GM21360 (cell line): Measurements from ENCODE around the gene KIFAP3.
"Not testable (repeated sequence)": the region's sequence is repeated elsewhere in the genome, so short reads cannot be mapped to it uniquely, and the experiment has no call there.

Source experiments
- ATAC-seq: cut with Tn5 transposase; IDR thresholded peaks from one replicate; pipeline ENCODE4 v1.9.1; 2021; ENCODE audit warnings: mild to moderate bottlenecking, moderate library complexity; ENCODE audit not compliant: unreplicated experiment

KIFAP3 gene

GRCh38 chr1:170064821-170065220, 9.7 kb downstream of the KIFAP3 start:
- no peak for ATAC-seq

GRCh38 chr1:170063109-170063826, 11.2 kb downstream of the KIFAP3 start:
- ATAC-seq: no peak

- not testable (repeated sequence) for ATAC-seq
Observed at GRCh38 chr1:170061676-170062075, 12.8 kb downstream of the KIFAP3 start.

- not testable (repeated sequence) for ATAC-seq
Observed at GRCh38 chr1:170060015-170060520, 14.4 kb downstream of the KIFAP3 start.

- ATAC-seq: no peak
Observed at GRCh38 chr1:170049176-170049800, 25.2 kb downstream of the KIFAP3 start.

GRCh38 chr1:170048515-170048914, 26.0 kb downstream of the KIFAP3 start:
- ATAC-seq: no peak

GRCh38 chr1:170044187-170044586, 30.3 kb downstream of the KIFAP3 start:
- no peak for ATAC-seq

GRCh38 chr1:170041423-170042192, 32.9 kb downstream of the KIFAP3 start:
- ATAC-seq: no peak

- ATAC-seq: no peak
Observed at GRCh38 chr1:170032531-170033280, 41.8 kb downstream of the KIFAP3 start.

GRCh38 chr1:170030212-170030611, 44.3 kb downstream of the KIFAP3 start:
- ATAC-seq: no peak

GRCh38 chr1:170027760-170028159, 46.7 kb downstream of the KIFAP3 start:
- ATAC-seq: no peak

- ATAC-seq: no peak
Observed at GRCh38 chr1:170020859-170021258, 53.6 kb downstream of the KIFAP3 start.

- ATAC-seq: no peak
Observed at GRCh38 chr1:170017478-170017877, 57.0 kb downstream of the KIFAP3 start.

- no peak for ATAC-seq
Observed at GRCh38 chr1:170012920-170013319, 61.6 kb downstream of the KIFAP3 start.

GRCh38 chr1:170010443-170010842, 64.1 kb downstream of the KIFAP3 start:
- no peak for ATAC-seq

GRCh38 chr1:170009551-170009950, 64.9 kb downstream of the KIFAP3 start:
- ATAC-seq: no peak

- ATAC-seq: not testable (repeated sequence)
Observed at GRCh38 chr1:170008745-170009144, 65.8 kb downstream of the KIFAP3 start.

- not testable (repeated sequence) for ATAC-seq
Observed at GRCh38 chr1:170003270-170003835, 71.1 kb downstream of the KIFAP3 start.

- no peak for ATAC-seq
Observed at GRCh38 chr1:170001266-170001665, 73.2 kb downstream of the KIFAP3 start.

- ATAC-seq: no peak
Observed at GRCh38 chr1:169999761-170000160, 74.7 kb downstream of the KIFAP3 start.
